ENCODE data around the gene LINC01488. TPM values are rescaled to one million over a fixed set of nuclear protein-coding genes. Genes with fewer than 3 reads are reported as not detected.

The LINC01488 gene
- total and polyA plus RNA-seq, 2 experiments from 2014 or later: not detected

- Histone ChIP-seq H3K36me3 (ENCODE audit: low read depth) (no peaks in the 10 kb centered on the region), H3K79me2 (ENCODE audit: insufficient read depth) (no peaks in the 10 kb centered on the region), H3K27ac (no peak overlapping the region), H3K9ac (no peak overlapping the region), H3F3A (ENCODE audit: insufficient read depth) (no peaks in the 10 kb centered on the region), H3K4me3 (no peak overlapping the region), H3K4me1 (ENCODE audit: insufficient read depth) (peaks cover 12% of the 10 kb centered on the region), H3K9me3 (ENCODE audit: low read depth) (no peaks in the 10 kb centered on the region), H2AFZ (no peak overlapping the region), H3K27me3 (replicated peaks; ENCODE audit: insufficient read depth) (no peaks in the 10 kb centered on the region), H3K9me2 (ENCODE audit: insufficient read depth) (no peaks in the 10 kb centered on the region), H4K20me1 (ENCODE audit: insufficient read depth) (no peaks in the 10 kb centered on the region), H3K4me2 (ENCODE audit: unreplicated experiment) (no peak overlapping the region)
- in situ Hi-C loops (cut with MboI): no loop called here
- no peak for DNase-seq
- WGBS, 2 experiments (ENCODE audit: low coverage in 1 of 2, low lambda C conversion rate in 2 of 2, missing lambda C conversion rate in 2 of 2): 96 to 97% methylated on average over 9 of the region's 9 CpGs
- no peak for TF ChIP-seq EZH2 (IDR thresholded peaks at IDR 0.05; ENCODE audit: insufficient read depth, poor library complexity, severe bottlenecking)
- TF ChIP-seq EZH2phosphoT487 (IDR thresholded peaks at IDR 0.05; ENCODE audit: insufficient read depth, low read depth): no peak
These were observed 13.8 kb upstream of the LINC01488 start for GRCh38 chr11:69467646-69468045.

- in situ Hi-C loops (cut with MboI): no loop called here
- no peaks in the 10 kb centered on the region for H3F3A ChIP-seq (ENCODE audit: insufficient read depth)
- TF ChIP-seq EZH2phosphoT487 (IDR thresholded peaks at IDR 0.05; ENCODE audit: insufficient read depth, low read depth) (no peak), EZH2 (IDR thresholded peaks at IDR 0.05; ENCODE audit: insufficient read depth, poor library complexity, severe bottlenecking) (no peak)
- DNase-seq: no peak
- no peaks in the 10 kb centered on the region for H4K20me1 ChIP-seq (ENCODE audit: insufficient read depth)
- H3K79me2 ChIP-seq (ENCODE audit: insufficient read depth): no peaks in the 10 kb centered on the region
- H3K9me2 ChIP-seq (ENCODE audit: insufficient read depth): no peaks in the 10 kb centered on the region
- no peak overlapping the region for H3K9ac ChIP-seq
- H3K27ac ChIP-seq: no peak overlapping the region
- no peaks in the 10 kb centered on the region for H3K36me3 ChIP-seq (ENCODE audit: low read depth)
- no peaks in the 10 kb centered on the region for H3K9me3 ChIP-seq (ENCODE audit: low read depth)
- H3K27me3 ChIP-seq (replicated peaks; ENCODE audit: insufficient read depth): no peaks in the 10 kb centered on the region
- no peak overlapping the region for H2AFZ ChIP-seq
- no peak overlapping the region for H3K4me2 ChIP-seq (ENCODE audit: unreplicated experiment)
- H3K4me3 ChIP-seq: no peak overlapping the region
- peaks cover 7% of the 10 kb centered on the region for H3K4me1 ChIP-seq (ENCODE audit: insufficient read depth)
- 89 to 90% methylated on average over 11 of the region's 11 CpGs for WGBS, 2 experiments (ENCODE audit: low coverage in 1 of 2, low lambda C conversion rate in 2 of 2, missing lambda C conversion rate in 2 of 2)
These were observed 13.2 kb upstream of the LINC01488 start for GRCh38 chr11:69468221-69468620.

GRCh38 chr11:69468911-69469885 is 12.3 kb upstream of the LINC01488 start:
- Histone ChIP-seq H3K4me2 (ENCODE audit: unreplicated experiment) (no peak overlapping the region), H3K9me3 (ENCODE audit: low read depth) (no peaks in the 10 kb centered on the region), H3K27ac (no peak overlapping the region), H3K4me1 (ENCODE audit: insufficient read depth) (no peaks in the 10 kb centered on the region), H3F3A (ENCODE audit: insufficient read depth) (no peaks in the 10 kb centered on the region), H3K27me3 (replicated peaks; ENCODE audit: insufficient read depth) (no peaks in the 10 kb centered on the region), H2AFZ (no peak overlapping the region), H3K36me3 (ENCODE audit: low read depth) (no peaks in the 10 kb centered on the region), H4K20me1 (ENCODE audit: insufficient read depth) (no peaks in the 10 kb centered on the region), H3K79me2 (ENCODE audit: insufficient read depth) (no peaks in the 10 kb centered on the region), H3K9me2 (ENCODE audit: insufficient read depth) (no peaks in the 10 kb centered on the region), H3K9ac (no peak overlapping the region), H3K4me3 (no peak overlapping the region)
- TF ChIP-seq EZH2phosphoT487 (IDR thresholded peaks at IDR 0.05; ENCODE audit: insufficient read depth, low read depth): no peak
- TF ChIP-seq EZH2 (IDR thresholded peaks at IDR 0.05; ENCODE audit: insufficient read depth, poor library complexity, severe bottlenecking): no peak
- no peak for DNase-seq
- WGBS, 2 experiments (ENCODE audit: low coverage in 1 of 2, low lambda C conversion rate in 2 of 2, missing lambda C conversion rate in 2 of 2): 83 to 84% methylated on average over 25 of the region's 25 CpGs
- in situ Hi-C loops (cut with MboI): no loop called here

GRCh38 chr11:69470301-69470700 is 11.2 kb upstream of the LINC01488 start:
- Histone ChIP-seq H3K27ac (no peak overlapping the region), H3K9ac (no peak overlapping the region), H2AFZ (no peak overlapping the region), H3K9me2 (ENCODE audit: insufficient read depth) (no peaks in the 10 kb centered on the region), H3F3A (ENCODE audit: insufficient read depth) (no peaks in the 10 kb centered on the region), H3K4me2 (ENCODE audit: unreplicated experiment) (no peak overlapping the region), H3K79me2 (ENCODE audit: insufficient read depth) (no peaks in the 10 kb centered on the region), H3K4me1 (ENCODE audit: insufficient read depth) (no peaks in the 10 kb centered on the region), H3K9me3 (ENCODE audit: low read depth) (no peaks in the 10 kb centered on the region), H3K4me3 (no peak overlapping the region), H3K36me3 (ENCODE audit: low read depth) (no peaks in the 10 kb centered on the region), H3K27me3 (replicated peaks; ENCODE audit: insufficient read depth) (no peaks in the 10 kb centered on the region), H4K20me1 (ENCODE audit: insufficient read depth) (no peaks in the 10 kb centered on the region)
- in situ Hi-C loops (cut with MboI): no loop called here
- TF ChIP-seq EZH2phosphoT487 (IDR thresholded peaks at IDR 0.05; ENCODE audit: insufficient read depth, low read depth) (no peak), EZH2 (IDR thresholded peaks at IDR 0.05; ENCODE audit: insufficient read depth, poor library complexity, severe bottlenecking) (no peak)
- no peak for DNase-seq
- WGBS, 2 experiments (ENCODE audit: low coverage in 1 of 2, low lambda C conversion rate in 2 of 2, missing lambda C conversion rate in 2 of 2): 90 to 93% methylated on average over 9 of the region's 9 CpGs

Data from GM23248 (cell line).